Choroid plexus epithelial cell (primary cell): ENCODE measurements around the gene TP53INP2.

Source experiments
- DNase-seq: peaks from one replicate; pipeline ENCODE4 v3.0.0-alpha.2; 2010; ENCODE audit warnings: low read depth
- H3K4me3 ChIP-seq: 2 replicates; pipeline ENCODE4 v1.5.1; 2011; ENCODE audit warnings: low read depth, mild to moderate bottlenecking, control low read depth, low read length, moderate library complexity
- TF ChIP-seq, protein P1 (sequence below): conservative IDR thresholded peaks from 2 replicates; pipeline ENCODE4 v1.5.1; 2011; ENCODE audit warnings: low read depth, mild to moderate bottlenecking, control low read depth, inconsistent platforms, low read length, moderate library complexity

Gene TP53INP2

DNA sequence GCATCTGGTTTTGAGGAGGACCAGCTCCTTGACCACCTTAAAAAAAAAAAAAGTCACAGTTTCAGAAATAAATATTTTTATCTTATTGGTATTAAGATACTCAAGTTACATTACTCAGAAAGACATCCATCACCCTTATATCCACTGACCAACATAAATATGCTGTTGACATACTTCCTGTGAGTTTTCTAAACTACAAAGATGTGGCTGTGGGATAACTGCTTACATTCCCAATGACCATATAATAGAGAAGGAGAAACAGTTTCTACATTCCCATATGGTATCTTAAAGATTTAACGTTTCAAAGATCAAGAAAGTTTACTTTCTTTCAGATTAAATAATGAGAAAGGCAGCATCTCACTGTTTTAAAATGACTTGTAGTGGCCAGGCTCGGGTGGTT lies 46.3 kb downstream of the TP53INP2 start:
- no peak for DNase-seq
- H3K4me3 ChIP-seq, result no peak overlapping the region
- TF ChIP-seq, protein P1, sequence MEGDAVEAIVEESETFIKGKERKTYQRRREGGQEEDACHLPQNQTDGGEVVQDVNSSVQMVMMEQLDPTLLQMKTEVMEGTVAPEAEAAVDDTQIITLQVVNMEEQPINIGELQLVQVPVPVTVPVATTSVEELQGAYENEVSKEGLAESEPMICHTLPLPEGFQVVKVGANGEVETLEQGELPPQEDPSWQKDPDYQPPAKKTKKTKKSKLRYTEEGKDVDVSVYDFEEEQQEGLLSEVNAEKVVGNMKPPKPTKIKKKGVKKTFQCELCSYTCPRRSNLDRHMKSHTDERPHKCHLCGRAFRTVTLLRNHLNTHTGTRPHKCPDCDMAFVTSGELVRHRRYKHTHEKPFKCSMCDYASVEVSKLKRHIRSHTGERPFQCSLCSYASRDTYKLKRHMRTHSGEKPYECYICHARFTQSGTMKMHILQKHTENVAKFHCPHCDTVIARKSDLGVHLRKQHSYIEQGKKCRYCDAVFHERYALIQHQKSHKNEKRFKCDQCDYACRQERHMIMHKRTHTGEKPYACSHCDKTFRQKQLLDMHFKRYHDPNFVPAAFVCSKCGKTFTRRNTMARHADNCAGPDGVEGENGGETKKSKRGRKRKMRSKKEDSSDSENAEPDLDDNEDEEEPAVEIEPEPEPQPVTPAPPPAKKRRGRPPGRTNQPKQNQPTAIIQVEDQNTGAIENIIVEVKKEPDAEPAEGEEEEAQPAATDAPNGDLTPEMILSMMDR, result no peak

DNA sequence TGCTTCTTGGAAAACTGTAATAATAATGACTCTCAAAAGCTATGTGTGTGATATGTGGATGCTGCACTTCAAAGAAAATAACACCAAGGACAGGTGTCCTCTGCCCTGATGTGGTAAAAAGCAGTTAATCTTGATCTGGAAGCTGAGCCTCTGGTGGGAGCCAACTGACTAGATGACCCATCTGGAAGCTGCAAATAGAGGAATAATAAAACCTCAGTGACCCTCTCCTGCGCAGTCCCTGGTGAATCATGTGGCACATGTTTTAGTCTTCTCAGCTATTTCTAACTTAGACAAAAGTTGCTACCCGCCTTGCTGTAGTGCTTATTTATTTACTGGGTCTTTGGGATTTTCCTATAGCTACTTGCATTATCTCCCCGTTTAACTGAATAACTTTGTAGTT lies 47.3 kb downstream of the TP53INP2 start:
- no peak overlapping the region for H3K4me3 ChIP-seq
- no peak for DNase-seq
- TF ChIP-seq, protein P1, result no peak

DNA sequence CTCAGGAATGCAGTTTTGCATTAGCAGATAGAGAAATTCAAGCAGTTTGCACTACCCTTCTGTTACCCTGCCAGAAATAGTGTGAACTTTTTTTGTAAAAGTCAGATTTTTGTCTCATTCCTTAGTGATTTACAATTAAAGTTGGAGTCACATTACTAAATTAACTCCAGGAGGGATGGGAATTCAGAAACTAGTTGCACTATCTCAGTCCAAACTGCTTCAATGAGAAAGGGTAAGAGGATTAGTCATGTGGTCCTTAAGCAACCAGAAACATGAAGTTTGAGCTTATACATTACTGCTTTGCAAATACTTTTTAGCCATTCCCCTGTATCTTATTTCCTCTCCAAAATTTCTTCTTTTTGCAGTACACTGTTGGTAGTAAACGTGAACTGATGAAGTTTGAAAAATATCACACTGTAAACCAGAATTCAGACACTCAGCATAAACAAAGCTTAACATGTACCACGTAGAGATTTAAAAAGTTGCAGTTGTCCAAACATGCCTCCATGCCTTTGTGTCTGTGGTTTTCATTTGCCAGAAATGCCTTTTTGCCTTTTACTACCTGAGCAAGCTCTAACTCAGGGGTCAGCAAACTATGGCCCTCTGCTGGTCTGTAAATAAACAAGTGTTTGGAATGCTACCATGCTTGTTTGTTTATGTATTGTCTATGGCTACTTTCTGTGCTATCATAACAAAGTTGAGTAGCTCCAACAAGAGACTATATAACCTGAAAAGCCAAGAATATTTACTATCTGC lies 49.7 kb downstream of the TP53INP2 start:
- peak; percentile 68 for DNase-seq
- TF ChIP-seq, protein P1, result peak; percentile 9
- no peak overlapping the region for H3K4me3 ChIP-seq

DNA sequence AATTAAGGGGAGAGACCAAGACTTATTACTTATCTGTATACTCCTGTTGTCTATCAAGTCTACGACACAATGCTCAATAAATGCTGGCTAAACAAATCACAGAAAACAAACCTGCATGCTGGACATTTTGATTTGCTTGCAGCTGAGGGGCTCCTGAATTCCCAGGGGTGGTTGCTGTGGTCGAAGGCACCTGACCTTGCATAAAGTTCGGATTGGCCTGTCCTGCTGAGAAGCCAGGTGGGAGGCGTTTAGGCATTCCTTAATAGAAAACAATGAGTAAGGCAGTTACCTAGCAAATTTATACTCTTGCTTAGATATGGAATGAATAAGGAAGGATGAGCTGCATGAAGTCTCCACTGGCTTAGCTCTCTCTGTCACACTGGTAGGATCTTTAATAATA lies 50.5 kb downstream of the TP53INP2 start:
- TF ChIP-seq, protein P1, result no peak
- peak; percentile 14 for DNase-seq
- no peak overlapping the region for H3K4me3 ChIP-seq

DNA sequence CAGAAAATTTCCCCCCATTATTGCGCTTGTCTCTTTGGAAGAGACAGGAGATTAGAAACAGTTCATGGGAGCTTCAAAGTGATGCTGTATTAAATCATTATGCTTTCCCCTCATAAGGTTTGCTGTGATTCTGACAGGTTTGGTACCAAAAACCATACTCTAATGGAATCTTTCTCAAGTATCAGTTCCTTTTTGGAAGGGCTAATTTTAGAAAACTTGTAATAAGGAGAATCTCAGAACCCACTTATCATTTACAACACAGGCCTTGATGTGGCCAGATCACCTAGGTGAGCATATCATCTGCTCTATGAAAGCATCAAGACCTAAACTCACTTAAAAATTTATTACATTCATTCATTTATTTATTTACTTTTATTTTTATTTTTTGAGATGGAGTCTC lies 51.2 kb downstream of the TP53INP2 start:
- H3K4me3 ChIP-seq, result no peak overlapping the region
- no peak for DNase-seq
- TF ChIP-seq, protein P1, result no peak

DNA sequence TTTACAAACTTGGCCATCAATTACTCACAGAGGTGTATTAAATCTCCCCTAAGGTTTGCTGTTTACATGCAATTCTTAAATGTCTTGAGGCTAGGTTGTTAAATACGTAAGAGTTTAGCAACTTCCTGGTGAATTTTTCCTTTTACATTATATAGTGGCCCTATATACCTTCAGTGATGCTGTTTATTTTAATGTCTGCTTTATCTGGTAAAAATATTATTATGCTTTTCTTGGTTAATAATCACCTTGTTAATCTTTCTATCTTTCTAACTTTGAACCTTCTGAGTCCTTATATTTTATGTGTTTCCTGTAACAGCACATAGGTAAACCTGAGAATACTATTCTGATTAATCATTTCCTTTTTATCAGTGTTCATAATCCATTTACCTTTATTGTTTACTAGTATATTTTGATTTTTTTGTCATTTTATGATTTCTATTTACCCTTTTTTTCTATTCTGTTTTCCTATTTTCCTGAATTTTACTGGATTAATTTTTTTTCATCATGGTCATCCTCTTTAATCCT lies 57.9 kb downstream of the TP53INP2 start:
- TF ChIP-seq, protein P1, result no peak
- DNase-seq, result no peak
- no peak overlapping the region for H3K4me3 ChIP-seq
